Iris pigment epithelial cell (primary cell): Measurements from ENCODE around the gene TREML2.
A peak's percentile ranks its signal among the peaks of the same experiment; 100 is the strongest.
"Not testable (repeated sequence)": the region's sequence is repeated elsewhere in the genome, so short reads cannot be mapped to it uniquely, and the experiment has no call there.

Experiments used
- DNase-seq: peaks from one replicate; pipeline ENCODE4 v3.0.0-alpha.2; 2011; ENCODE audit warnings: low read depth

The TREML2 gene

DNA sequence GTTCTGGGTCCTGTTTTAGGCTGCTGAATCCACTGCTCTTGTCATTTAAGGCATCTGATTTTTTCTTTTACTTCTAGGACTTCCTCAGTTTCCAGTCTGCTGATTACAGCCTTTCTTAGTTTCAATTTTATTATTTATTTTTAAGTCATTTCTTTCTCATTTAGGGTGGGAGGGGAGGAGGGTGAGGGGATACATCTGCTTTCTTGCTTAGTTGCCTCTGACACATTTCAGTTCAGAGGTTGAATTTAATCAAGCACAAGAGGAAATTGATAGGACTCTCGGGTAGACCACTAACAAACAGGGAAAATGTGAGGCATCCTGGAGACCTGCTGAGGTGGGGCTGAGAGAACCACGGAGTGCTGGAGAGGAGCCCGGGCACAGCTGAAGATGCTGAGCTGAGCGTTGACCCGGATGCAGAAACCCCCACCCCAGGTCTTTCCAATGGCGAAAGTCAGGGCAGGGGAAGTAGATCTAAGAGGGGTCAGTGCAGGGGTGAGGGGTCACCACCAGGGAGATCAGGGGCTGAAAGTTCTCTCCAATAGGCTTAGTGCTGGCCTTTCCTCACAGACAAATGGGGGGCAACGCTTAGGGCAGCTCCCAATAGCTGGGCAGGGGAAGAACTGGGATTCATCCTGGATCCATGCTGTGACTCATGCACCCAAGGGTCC lies 7.6 kb upstream of the TREML2 start:
- no peak for DNase-seq

DNA sequence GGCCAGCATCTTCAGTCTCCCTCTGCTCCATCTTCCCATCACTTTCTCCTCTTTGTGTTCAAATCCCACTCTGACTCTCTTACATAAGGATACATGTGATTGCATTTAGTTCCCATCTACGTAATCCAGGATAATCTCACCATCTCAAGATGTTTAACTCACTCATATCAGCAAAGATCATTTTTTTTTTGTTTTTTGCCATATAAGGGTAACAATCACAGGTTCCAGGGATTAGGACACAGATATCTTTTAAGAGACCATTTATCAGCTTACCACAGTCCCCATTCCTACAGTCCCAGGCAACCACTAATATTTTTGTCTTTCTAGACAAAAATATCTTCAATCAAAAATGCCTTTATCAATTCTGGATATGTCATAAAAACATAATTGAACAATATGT lies 3.2 kb upstream of the TREML2 start:
- no peak for DNase-seq

DNA sequence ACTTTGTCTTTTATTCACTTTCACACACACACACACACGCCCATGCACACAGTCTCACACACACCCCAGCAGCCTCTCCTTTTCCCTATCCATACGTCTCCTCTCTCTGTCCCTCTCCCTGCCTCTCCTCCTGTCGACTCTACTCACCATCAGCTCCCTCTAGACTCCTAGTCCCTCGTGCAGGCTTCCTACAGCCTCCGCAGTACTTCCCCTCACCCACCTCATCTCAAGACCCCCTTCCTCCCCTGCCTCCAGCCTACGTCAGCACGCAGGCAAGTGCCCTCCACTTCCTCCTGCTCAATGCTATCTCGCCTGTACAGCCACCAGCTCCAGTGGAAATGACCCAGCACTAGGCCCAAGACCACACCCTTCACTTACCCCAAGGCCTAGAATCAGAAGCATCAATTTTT lies 820 bp upstream of the TREML2 start:
- DNase-seq: no peak

DNA sequence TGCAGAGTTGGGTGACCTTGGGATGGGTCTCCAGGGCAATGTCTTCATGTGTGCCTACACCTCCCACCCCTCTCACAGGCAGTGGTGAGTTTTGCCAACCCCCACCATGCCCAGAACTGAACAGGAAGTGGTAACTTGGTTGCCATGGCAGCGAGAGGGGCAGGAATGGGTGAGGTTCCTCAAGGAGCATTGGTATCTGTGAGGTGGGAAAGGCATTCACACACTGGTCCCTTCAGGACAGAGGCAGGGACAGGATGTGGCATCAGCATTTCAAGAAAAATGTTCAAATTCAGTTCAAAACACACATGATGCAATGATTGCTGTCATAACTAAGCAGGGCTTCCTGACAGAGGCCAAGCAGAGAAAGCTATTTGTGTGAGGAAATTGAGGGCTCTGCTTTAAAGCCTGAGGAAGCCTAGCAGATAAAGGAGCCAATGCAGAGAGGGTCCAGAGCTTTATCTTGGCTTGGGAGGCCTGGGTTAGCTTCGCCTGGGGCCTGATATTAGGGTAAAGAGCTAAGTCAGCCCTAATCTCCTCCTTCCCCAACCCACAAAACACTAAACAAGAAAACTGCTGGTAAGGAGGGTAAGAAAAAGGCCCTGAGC lies 551 bp downstream of the TREML2 start:
- DNase-seq: peak; percentile 51

DNA sequence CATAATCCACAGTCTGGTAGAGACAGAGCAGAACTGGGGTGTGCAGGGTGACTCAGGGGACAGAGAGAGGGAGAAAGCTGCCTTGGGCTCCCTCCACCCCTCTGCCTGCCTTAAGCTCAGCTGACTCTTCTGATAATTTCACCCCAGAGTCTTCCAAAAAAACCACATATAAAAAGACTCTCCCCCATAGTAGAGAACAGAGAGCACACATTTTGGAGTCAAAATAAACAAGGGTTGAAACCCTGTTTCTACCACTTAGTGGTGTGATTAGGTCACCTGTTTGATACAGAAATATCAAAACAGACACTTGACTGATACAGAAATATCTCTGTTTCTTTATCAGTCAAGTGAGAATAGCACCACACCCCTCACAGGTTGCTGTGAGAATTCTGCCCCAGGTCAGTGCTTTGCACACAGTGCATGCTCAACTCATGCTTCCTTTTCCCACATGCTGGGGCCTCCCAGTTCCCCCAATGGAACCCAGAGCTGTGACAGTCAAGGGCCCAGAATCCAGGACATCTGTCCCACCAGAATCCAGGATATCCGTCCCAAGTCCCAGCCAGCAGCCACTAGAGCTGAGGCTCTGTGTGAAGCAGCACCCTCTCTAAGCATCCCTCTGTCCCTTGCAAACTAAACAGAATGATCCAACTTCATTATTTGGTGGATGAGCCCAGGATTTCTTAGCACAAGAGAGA lies 1.2 kb downstream of the TREML2 start:
- no peak for DNase-seq

DNA sequence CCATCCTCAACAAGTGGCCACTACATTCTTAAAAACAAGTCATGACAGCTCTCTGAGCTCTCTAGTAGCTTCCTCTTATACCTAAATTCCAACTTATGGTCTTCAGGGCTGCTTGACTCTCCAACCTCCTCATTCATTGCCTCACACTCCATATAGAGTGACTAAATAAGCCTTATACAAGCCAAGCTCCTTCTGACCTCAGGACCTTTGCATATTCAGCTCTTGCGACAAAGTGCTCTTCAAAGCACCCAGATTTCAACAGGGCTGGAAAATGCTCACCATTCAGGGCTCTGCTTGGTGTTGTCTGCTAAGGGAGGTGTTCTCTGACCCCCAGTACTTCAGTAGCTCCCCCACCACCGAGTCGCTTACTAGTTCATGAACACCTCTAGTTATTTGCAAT lies 3.7 kb downstream of the TREML2 start:
- DNase-seq: no peak

DNA sequence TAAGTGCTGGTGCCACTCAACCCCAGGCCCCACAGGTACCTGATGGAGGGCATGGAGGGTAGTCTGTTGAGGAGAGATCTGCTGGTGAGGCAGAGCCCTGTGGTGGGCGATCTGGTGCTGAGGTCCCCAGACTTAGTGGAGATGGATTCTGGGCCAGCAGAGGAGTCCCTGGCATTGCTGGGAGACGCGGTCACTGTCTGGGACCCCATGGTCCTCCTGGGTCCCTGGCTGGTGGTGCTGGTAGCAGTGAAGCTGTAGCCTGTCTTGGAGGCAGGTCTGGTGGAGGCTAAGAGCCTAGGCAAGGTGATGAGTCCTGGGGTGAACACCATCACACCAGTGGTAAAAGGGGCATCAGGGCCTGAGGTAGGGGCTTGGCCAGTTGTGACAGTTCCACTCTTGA lies 6.6 kb downstream of the TREML2 start:
- no peak for DNase-seq

DNA sequence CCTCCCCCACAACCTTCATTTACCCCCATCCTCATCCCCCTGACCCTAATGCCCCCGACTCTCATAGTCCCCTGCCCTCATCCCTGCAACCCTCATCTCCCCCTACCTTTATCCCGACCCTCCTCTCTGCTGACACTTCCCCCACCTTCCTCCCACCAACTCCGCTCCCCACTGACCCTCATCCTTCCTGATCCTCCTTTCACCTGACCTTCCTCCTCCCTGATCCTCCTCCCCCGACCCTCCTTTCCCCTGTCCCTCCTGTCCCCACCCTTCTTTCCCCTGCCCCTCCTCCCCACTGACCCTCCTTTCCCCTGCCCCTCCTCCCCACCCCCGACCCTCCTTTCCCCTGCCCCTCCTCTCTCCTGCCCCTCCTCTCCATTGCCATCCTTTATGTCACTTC lies 7.1 kb downstream of the TREML2 start:
- DNase-seq: no peak

DNA sequence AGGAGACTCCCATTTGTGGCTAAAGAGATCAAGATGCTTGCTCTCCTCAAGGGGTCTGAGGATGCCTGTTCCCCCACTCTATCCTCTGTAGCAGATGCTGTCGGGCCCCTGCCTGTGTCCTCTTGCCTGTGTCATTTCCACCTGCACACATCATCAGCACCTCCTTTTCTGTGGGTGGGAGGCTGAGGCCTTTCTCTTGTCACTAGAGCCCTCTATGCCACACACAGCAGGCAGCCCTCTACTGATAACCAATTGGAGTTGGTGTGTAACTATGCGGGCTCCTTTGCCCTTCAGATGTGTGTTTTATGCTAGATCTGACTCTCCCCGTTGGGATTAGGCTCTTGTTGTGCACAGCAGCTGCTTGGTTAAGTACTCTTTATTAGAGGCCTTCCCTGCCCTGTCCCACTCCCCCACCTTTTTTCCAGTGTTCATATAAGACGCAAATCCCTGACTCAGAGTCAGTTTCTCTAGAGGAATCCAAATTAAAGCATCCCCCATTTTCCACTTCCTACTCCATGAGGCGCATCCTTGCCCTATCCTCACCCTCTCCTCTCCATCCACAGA lies 7.7 kb downstream of the TREML2 start:
- DNase-seq: no peak

DNA sequence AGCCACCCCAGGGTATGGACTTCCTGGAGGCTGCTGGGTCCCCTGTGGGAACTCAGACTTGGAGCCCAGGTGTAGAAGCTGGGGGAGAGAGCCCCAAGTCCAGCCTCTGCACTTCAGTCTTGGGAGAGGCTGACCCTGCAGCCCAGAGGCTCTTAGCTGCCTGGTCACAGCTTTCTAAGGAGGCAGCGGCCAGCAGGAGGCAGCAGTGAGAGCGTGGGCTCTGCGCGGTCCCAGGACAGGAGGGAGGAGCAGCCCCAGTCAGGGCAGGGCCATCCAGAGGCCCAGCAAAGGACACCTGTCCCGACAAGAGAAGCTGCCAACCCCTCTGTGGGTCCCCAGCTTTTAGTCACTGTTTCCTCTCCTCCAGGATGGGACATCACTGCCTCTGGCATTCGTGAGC lies 9.4 kb downstream of the TREML2 start:
- peak; percentile 35 for DNase-seq

DNA sequence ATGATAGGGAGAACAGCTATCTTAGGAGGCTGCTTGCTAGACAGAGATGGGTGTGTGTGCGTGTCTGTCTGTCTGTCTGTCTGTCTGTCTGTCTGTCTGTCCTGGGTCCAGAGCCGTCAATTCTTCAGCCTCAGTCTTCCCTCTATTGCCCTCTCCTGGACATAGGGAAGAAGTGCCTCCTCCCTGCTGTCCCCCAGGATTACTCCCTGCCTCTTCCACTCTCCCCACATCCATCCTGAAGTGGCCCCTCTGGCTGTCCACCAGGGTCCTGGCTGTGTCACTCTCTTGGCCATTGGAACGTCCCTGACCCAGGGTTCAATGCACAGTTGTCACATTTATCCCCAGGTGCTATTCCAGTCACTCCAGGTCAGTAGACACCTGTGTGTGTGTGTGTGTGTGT lies 10.2 kb downstream of the TREML2 start:
- DNase-seq: no peak

DNA sequence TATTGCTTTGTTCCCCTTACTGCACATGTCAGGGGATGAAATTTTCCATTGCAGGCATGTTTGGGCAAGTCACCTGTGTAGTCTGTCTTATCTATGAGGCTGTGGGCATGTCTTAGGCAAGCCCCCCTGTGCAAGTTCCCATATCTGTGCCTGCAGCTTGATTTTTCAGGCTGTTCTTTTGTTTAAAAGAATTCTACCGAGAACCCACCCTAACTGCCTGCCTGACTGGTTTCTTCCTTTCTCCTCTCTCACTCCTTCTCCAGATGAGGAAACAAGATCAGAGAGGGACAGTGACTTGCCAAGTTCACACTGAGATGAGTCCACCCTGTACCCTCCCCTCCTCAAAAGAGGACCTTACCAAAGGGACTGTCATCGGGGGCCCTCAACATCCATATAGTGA lies 11.0 kb downstream of the TREML2 start:
- DNase-seq: no peak

DNA sequence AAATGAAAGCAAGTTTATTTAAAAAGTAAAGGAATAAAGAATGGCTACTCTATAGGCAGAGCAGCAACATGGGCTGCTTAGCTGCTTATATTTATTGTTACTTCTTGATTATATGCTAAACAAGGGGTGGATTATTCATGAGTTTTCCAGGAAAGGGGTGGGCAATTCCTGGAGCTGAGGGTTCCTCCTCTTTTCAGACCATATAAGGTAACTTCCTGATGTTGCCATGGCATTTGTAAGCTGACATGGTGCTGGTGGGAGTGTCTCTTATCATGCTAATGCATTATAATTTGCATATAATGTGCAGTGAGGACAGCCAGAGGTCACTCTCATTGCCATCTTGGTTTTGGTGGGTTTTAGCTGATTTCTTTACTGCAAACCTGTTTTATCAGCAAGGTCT lies 11.9 kb downstream of the TREML2 start:
- DNase-seq: not testable (repeated sequence)

DNA sequence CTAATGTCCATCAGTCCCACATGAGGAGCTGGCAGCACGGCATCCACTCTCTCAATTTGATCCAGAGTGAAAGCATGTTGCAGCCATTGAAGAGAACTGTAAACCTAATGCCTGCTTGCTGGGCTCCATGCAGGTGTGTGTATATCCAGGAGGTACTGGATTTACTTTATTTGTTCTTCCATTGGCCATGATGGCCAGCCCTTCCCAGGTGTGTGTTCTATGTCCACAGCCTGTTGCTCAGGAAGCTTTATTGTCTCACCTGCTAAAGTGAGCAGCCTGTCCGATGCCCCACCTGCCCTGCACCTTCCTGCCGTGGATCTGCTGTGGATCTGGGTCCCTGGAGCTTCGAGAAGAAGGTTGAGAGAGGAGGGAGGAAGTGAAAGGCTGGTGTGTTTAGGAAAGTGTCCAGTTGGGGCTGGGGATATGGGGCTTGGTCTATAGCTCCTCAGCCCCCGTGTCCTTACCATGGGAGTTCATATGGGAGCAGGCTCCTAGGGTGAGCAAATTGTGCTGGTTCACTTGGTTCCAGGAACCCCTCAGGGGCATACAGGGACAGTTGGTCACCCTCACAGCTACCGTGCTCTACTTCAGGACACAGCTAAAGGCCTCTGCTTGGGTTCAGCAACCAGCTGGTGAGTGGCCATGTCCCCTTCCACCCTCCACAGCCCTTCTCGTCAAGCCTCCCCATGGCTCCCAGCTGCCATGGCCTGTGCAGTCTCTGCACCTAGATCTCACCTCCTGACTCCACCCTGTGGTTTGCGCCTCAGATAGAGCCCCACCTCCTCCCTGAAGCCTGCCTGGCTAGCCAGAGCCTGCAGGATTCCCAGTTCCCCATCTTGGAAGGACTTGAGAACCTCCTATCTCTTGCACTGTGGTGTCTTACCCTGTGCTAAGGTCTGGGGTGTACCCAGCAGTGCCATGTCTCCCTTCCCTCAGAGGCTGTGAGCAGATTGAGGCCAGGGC lies 12.7 kb downstream of the TREML2 start:
- DNase-seq: no peak

DNA sequence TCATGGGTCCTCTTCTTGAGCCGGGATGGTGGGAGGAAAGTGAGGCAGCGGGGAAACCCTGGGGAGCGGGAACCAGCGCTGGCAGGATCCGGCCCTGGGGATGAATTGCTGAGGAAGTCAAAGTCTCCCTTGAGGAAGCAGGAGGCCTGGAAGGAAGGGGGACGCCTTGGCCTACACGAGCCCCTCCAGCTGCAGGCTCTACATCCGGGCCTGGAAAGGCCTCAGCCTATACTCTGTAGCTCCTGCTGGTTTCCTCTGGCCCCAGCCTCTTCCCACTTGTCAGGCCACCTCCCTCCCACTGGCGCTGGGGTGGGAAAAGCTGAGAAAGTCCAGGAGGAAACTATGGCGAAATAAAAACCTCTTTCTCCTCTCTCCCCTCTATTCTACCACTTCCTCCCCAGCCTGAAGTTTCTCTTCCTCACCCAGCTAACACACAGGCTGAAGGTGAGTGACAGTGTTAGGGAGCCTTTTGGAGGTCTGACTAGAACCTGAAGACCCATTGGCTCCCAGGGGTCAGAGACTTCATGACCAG lies 14.9 kb downstream of the TREML2 start:
- DNase-seq: no peak

DNA sequence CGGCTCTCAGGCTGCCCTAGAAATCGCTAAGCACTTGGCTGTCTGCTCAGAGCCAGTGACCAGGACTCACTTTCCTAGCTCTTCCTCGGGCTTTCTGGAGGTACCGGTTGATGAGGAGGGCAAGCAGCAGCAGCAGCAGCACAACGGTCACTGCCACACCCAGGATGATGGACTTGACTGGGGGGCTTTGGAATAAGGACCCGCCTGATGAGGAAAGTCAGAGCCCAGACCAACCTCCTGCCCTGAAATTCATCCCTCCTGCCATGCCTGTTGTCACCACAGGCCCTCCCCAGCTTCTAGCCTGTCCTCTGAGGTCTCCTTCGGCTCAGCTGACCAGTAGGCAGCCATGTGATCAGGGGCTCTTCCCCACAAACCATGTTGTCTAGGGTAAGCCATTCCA lies 16.2 kb downstream of the TREML2 start:
- no peak for DNase-seq

DNA sequence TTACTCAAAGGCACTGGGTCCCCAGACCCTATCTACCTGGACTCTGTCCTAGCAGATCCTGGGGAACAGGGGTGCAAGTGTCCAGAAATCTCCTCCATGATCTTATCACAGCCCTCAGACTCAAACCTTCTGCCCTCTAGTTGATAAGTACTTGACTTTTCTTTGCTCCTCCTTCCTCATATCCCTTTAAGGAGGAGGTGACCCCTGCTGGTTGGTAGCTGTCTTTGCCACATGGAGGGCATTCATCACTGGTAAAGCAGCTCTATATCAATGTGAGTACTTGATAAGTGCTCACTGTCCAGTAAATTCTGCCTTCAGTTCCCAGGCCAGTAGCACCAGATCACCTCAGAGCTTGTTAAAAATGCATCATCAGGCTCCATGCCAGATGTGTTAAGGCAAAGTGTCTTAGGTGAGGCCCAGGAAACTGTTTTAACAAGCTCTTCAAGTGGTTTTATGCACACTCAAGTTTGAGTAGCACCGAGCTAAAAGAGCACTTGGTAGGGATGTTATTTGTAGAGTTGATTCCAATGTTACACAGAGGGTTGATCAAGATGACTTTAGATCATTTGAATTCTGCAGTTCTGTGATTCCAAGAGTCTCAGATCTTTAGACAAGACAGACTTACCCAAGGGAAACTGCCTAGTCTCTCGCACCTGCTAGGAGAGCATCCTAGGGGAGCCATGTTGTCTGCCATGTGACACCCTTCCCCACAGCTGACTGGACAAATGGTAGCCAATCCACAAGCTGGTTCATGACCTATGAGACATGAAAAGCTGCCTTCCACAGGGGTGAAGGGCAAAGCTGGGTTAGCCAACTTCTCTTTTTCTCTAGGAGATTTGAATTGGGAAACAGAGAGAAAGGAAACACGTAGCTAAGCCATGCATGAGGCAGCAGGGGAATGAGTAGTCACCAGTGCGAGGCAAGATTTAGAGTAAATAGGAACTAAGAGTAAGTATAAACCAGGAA lies 18.6 kb downstream of the TREML2 start:
- peak; percentile 75 for DNase-seq

DNA sequence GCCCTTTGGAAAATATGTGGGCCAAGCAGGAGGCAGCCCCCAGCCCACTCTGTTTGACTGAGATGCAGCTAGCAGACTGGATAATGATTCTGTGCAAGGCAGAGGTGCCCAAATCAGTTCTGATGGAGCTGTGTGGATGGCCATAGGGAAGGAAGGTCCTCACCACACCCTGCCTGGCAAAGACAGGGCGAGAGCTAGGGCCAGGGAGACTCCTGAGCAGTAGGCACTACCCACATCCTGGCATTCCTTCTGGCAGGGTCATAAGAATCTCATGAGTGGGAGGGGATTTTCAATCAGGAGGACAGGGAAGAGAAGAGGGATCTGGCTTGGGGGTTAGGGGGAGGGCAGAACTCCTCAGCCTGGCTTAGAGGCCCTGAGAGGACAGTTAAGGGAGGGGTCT lies 19.4 kb downstream of the TREML2 start:
- DNase-seq: no peak

DNA sequence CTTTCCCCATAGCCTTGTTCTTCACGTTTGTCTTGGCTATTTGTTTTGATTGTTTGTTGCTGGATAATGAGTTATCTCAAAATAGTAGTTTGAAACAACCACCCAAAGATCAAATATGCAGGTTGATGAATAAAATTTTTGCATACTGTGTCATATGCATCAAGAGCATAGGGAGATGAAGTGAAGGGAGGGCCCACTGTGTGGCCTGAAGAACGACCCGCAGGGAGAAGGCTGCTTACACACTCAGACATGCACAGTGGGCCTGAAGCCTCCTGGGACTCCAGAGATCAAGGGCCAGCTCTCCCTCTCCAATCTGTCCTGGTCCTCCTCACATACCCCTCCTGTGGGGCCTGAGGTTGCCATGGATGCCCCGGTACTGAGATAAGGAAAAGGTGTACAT lies 21.8 kb downstream of the TREML2 start:
- no peak for DNase-seq

DNA sequence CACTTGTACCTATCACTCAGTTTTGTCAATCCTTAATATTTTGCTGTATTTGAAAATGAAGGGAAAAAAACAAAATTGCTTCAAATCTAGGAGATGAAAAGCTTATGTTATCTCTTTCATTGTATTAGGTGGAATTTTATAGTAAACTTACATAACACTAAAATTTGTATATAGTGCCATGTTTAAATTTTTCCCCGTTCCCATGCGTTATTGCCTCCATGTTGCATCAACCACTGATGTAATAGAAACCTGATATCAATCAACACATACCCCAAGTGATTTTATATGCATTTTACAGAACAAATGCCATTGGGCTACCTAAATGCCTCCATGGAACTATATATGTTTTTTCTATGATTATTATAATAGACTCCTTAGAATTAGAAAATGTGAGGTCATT lies 23.3 kb downstream of the TREML2 start:
- no peak for DNase-seq

DNA sequence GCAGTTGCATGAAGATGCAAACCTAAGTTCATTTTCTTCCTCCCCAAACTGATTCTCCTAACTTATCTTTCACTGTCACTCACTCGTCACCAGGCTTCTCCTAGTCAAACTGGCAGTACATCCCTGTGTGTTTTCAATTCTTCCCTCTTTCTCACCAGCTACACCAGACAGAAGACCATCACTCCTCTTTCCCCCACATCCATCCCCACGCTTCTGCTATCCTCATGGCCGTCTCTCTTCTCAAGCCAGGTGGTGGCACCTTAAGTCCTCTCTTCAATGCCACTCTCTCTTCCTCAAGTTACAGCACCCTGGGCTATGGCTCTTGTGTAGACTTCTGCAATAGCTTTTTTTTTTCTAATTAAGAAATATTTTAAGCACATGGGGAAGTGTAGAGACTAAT lies 23.7 kb downstream of the TREML2 start:
- DNase-seq: no peak
